Measurements from ENCODE around the gene ANK3.

Gene ANK3

GRCh38 chr10:60413306-60414012, 23.8 kb upstream of the ANK3 start:
- DNase-seq = no peak

- no peak for DNase-seq
Observed at GRCh38 chr10:60410970-60411369, 21.3 kb upstream of the ANK3 start.

- no peak for DNase-seq
Observed at GRCh38 chr10:60409202-60409601, 19.5 kb upstream of the ANK3 start.

GRCh38 chr10:60406182-60406581, 16.5 kb upstream of the ANK3 start:
- no peak for DNase-seq

- no peak for DNase-seq
Observed at GRCh38 chr10:60405172-60405571, 15.5 kb upstream of the ANK3 start.

- no peak for DNase-seq
Observed at GRCh38 chr10:60403168-60403873, 13.6 kb upstream of the ANK3 start.

GRCh38 chr10:60400366-60400765, 10.7 kb upstream of the ANK3 start:
- DNase-seq = no peak

- DNase-seq = no peak
Observed at GRCh38 chr10:60399328-60399727, 9.7 kb upstream of the ANK3 start.

- DNase-seq = no peak
Observed at GRCh38 chr10:60397792-60398191, 8.1 kb upstream of the ANK3 start.

GRCh38 chr10:60396766-60397165, 7.1 kb upstream of the ANK3 start:
- DNase-seq = no peak

- no peak for DNase-seq
Observed at GRCh38 chr10:60395711-60396110, 6.0 kb upstream of the ANK3 start.

- peak in 1 of 2 donors; percentile 20 for DNase-seq
Observed at GRCh38 chr10:60394446-60394845, 4.8 kb upstream of the ANK3 start.

GRCh38 chr10:60390224-60390626, 550 bp upstream of the ANK3 start:
- DNase-seq = no peak

GRCh38 chr10:60388709-60389301, 870 bp downstream of the ANK3 start:
- DNase-seq = no peak

- DNase-seq = no peak
Observed at GRCh38 chr10:60388116-60388625, 1.5 kb downstream of the ANK3 start.

- no peak for DNase-seq
Observed at GRCh38 chr10:60387531-60387930, 2.1 kb downstream of the ANK3 start.

- DNase-seq = no peak
Observed at GRCh38 chr10:60385399-60385738, 4.3 kb downstream of the ANK3 start.

- no peak for DNase-seq
Observed at GRCh38 chr10:60384708-60385398, 4.8 kb downstream of the ANK3 start.

GRCh38 chr10:60384011-60384410, 5.7 kb downstream of the ANK3 start:
- DNase-seq = no peak

GRCh38 chr10:60382946-60383681, 6.6 kb downstream of the ANK3 start:
- no peak for DNase-seq

- no peak for DNase-seq
Observed at GRCh38 chr10:60380781-60381180, 8.9 kb downstream of the ANK3 start.

GRCh38 chr10:60377955-60378354, 11.7 kb downstream of the ANK3 start:
- no peak for DNase-seq

- DNase-seq = no peak
Observed at GRCh38 chr10:60377042-60377352, 12.7 kb downstream of the ANK3 start.

Data from stimulated activated CD4-positive, alpha-beta T cell treated with anti-CD3 and anti-CD28 coated beads, Interleukin-2, amount 100 ng/mL, for 24 hours (primary cell).